Amniotic epithelial cell (primary cell): ENCODE data around the gene PBX3.

Experiments used
- DNase-seq: peaks from one replicate; pipeline ENCODE4 v3.0.0-alpha.2; 2010; ENCODE audit warnings: low read depth

PBX3 gene

DNA sequence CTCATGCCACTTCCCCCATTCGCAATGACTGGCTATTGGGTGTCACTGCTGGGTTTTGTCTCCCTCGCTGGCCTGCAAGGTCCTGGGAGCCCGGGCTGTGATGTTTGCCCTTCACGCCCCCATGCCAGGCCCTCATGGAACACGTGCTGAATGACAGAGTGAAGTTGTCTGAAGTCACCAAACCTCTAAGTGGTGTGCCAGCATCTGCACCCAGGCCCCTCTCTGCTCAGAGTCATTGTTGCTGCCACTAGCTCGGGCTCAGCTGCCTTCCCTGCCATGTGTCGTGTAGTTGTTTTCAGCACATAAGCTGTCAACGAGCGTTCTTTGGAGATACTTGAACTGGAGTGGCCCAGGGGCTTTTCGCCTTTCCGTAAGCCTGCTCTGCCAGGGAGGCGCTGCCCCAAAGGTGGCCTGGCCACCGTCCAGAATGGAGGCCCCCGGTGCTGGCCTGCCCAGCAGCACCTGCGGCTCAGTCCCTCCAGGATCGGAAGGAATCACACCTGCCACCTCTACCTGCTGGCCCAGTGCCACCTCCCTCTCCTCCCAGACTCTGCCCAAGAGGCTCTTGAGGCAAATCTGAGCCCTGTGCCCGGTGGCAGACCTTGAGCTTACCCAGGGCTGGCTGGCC is 250.1 kb downstream of the PBX3 start:
- no peak for DNase-seq

DNA sequence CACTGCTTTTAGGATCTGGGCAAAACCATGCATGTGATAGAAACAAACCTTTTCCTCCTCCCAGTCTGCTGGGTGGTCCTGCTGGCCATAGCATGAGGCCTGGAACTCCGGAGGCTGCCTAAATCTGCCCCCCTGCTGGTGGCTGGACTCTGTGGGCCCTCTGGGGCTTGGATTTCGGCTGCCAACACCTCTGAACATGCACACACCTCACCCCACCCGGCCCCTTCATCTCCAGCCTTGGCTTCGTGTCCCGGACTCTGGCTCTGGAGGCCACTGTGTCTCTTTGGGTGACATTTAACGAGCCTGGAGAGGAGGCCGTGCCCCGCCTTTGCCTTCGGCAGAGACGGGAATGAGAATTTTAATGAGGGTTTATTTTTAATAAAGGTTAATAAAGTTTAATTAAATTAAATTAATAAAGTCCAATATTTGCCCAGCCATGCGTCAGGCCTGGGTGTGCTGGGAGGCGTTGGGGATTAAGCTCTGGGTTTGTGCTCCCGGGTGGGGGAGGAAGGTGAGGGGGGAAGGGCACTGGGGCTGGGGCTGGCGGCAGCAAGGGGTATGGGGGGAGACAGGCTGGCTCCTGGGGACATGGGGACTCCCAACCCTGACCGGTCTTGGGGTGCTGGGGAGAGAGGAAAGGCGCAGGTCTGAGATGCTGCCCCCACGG is 251.8 kb downstream of the PBX3 start:
- no peak for DNase-seq

- no peak for DNase-seq
These were observed 252.3 kb downstream of the PBX3 start for GRCh38 chr9:125999504-125999881.

DNA sequence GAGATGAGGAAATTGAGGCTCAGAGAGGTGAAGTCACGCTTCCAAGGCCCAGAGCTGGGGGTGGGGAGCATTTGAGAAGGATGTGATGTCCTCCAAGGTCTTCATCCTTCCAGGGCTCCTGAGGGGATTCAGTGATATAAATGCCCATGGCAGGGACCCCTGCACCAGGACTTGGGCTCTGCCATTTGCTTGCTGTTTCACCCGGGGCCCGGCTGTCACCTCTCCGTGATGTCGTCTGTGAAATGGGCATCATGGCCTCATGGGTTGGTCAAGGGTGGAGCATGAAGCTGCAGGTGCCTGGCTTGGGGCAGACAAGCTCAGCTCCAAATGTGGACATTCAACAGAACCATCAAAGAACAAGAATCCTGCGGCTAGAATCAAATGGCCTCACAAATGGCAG is 253.1 kb downstream of the PBX3 start:
- no peak for DNase-seq

- no peak for DNase-seq
These were observed 253.8 kb downstream of the PBX3 start for GRCh38 chr9:126000731-126001580.

DNA sequence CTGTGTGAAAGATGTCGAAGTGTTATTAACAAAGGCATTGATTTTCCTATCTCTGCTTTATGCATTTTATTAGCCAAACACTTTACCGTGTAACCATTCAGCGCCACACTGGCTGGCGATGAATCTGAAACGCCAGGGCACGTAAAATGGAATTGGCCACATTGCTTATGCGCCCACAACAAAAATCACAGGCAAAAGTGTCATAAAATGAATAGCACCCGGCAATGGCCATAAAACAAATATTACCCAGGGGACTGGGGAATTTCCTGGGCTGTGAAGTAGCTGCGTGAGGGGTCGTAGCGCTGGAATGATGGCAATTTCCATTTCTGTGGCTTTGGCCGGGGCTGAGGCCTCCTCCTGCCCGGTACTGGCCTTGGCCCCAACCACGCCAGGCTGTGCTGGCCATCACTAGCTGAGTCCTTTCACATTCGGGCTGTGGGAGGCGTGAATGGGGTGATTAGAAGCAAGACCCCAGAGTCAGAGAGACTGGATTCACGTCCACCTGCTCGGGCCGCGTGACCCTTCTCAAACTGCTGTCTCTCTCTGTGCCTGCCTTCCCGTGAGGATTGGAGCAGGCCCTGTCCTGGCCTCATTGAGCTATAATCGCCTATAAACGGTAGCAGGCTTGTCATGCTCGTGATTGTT is 254.5 kb downstream of the PBX3 start:
- no peak for DNase-seq

- no peak for DNase-seq
These were observed 255.5 kb downstream of the PBX3 start for GRCh38 chr9:126002476-126003350.

- no peak for DNase-seq
These were observed 261.9 kb downstream of the PBX3 start for GRCh38 chr9:126009047-126009446.

DNA sequence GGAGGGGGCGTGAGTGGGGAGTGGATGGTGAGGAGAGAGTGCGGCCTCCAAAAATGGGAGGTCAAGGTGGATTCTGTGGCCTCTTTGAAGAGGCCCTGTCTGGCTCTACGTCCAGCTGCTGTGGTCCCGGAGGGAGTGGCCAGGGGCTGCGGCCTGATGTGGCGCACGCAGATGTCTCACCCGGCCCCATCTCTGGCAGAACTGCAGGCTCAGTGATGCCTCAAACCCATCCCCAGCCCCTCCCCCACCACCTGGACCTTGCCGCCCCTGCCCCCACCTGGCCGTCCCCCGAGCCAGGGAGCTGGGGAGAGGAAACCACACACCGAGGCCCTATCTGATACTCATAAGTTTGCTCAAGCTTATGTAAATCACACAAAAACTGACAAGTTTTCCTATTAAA is 267.6 kb downstream of the PBX3 start:
- no peak for DNase-seq

DNA sequence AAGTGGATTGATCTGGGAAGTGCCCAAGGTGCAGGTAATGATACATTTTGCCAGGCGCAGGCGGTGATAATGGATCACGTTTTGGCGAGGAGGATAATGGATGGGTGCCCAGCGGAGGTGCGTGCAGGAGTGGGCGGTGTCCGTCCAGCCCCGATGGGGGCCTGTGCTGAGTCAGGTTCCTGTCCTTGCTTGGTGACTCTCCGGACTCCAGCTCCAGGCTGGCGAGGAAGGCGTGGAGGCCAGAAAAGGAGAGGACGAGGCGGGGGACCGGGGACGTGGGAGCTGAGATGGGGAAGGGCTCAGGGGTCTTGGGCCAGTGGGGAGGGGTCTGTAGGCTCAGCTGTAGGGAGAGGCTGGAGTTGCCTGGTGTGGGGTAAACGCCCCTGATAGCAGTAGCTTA is 268.3 kb downstream of the PBX3 start:
- DNase-seq = no peak

GRCh38 chr9:126016579-126017290 is 269.6 kb downstream of the PBX3 start:
- DNase-seq = no peak
